ENCODE results near the gene USP21.
"Not testable (repeated sequence)": the region's sequence is repeated elsewhere in the genome, so short reads cannot be mapped to it uniquely, and the experiment has no call there.

The USP21 gene, protein sequence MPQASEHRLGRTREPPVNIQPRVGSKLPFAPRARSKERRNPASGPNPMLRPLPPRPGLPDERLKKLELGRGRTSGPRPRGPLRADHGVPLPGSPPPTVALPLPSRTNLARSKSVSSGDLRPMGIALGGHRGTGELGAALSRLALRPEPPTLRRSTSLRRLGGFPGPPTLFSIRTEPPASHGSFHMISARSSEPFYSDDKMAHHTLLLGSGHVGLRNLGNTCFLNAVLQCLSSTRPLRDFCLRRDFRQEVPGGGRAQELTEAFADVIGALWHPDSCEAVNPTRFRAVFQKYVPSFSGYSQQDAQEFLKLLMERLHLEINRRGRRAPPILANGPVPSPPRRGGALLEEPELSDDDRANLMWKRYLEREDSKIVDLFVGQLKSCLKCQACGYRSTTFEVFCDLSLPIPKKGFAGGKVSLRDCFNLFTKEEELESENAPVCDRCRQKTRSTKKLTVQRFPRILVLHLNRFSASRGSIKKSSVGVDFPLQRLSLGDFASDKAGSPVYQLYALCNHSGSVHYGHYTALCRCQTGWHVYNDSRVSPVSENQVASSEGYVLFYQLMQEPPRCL

GRCh38 chr1:161159087-161159912, at the start of gene USP21:
USP21 (plus strand) TSS chr1:161159500; CDS start chr1:161160641, 1,141 bp downstream.
- DNase-seq (ENCODE audit: low read depth), result peak; percentile 86

GRCh38 chr1:161111117-161111516, 48.2 kb upstream of the USP21 start:
- DNase-seq (ENCODE audit: low read depth), result no peak

- no peak for DNase-seq (ENCODE audit: low read depth)
Observed at GRCh38 chr1:161111527-161111926, 47.8 kb upstream of the USP21 start.

DNA sequence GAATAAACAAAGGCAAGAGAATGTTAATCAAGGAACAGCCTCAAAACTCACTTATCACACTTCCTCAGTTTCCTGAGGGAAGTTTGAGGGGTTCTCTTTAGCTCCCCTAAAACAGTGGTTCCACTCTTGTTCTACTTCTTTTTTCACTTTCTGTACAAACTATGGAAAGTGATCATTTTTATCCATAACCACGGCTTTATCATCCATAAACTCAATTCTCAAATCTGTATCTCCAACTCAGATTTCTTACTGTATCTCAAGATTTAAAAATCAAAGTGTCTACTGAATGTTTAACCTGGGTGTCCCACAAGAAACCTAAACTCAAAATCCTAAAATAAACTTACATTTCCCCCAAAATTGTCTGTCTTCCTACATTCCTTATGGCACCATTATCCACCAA, 45.4 kb upstream of the USP21 start:
- no peak for DNase-seq (ENCODE audit: low read depth)

DNA sequence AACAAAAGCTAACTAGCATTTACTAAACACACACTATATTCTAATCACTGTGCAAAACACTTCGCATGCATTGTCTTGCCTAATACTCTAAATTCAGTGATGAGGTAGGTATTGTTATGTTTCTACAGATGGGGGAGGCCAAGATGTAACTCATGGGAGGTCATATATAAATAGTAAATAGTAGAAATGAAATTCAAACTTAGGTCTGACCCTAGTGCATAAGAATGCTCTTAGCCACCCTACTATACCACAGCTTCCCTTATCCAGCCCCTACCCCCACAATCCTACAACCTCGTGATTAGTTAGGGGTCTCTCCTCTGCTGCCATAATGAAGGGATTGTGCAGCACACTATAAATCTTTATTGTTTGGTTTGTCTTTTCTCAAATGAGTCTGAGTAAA, 44.7 kb upstream of the USP21 start:
- DNase-seq (ENCODE audit: low read depth), result no peak

DNA sequence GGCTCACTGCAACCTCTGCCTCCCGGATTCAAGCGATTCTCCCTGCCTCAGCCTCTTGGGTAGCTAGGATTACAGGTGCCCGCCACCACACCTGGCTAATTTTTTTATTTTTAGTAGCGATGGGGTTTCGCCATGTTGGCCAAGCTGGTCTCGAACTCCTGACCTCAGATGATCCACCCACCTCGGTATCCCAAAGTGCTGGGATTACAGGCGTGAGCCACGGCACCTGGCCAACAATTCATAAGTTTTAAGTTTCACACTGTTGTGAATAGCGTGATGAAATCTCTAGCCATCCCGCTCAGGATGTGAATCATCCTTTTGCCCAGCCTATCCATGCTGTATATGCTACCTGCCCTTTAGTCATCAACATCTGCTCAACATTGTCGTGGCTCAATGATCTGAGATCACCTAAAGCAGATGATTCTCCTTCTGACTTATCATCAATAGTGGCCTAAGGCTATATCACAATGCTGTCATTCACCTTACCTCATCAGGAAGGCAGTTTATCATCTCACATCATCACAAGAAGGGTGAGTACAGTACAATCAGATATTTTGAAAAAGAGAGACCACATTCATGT, 44.1 kb upstream of the USP21 start:
- no peak for DNase-seq (ENCODE audit: low read depth)

DNA sequence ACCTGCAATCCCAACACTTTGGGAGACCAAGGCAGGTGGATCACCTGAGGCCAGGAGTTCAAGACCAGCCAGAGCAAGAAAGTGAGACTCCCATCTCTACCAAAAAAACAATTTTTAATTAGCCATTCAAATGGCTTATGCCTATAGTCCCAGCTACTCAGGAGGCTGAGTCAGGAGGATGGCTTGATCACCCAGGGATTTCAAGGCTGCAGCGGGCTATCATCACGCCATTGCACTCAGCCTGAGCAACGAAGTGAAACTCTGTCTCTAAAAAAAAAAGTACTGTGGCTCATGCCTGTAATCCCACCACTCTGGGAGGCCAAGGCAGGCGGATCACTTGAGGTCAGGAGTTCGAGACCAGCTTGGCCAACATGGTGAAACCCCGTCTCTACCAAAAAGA, 43.3 kb upstream of the USP21 start:
- not testable (repeated sequence) for DNase-seq (ENCODE audit: low read depth)

DNA sequence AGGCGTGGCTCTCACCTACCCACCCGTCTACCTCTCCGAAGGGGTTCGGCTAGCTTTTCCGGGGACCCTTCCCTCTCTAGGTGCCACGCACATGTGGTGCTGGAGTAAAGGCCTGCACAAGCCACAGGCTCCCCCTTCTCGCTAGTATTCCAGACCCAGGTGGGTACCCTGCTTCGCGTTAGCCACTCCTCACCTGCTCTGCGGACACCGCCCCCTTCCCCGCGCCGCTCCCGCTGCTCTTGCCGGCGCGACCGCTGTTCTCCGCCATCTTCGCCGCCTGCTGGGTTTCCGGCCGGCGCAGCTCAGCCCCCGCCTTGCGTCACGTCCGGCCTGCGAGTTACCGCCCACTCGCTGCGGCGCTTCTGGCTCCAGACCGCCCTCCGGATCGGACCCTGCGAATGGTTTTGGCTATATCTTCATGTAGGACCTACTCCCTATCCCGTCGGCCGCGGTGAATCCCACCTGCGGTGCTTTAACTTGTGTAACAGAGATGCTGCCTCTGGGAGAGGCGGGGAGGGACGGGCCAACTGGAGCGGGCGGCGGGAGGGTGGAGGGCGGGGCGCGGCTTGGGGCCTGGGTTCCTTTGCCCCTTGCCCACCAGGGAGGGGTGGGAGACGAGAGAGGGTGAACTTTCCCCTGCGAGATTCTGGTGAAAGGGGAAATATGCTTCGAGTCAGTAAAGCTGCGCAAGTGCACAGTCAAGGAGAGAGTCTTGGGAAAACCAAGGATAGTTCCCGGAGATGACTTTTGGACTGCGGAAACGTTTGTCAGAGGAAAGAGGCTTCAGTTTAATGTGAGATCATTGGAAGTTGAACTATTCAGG, 41.3 kb upstream of the USP21 start, which contains the start of the genes NIT1 and PFDN2:
Gene NIT1 (plus strand): TSS at position 347 of the 823 bp plus-strand sequence. CDS start 72 bp downstream, at position 419.
Gene PFDN2 (minus strand): TSS at position 279 of the 823 bp plus-strand sequence. CDS start 11 bp downstream, at position 268.
- peak; percentile 72 for DNase-seq (ENCODE audit: low read depth)

DNA sequence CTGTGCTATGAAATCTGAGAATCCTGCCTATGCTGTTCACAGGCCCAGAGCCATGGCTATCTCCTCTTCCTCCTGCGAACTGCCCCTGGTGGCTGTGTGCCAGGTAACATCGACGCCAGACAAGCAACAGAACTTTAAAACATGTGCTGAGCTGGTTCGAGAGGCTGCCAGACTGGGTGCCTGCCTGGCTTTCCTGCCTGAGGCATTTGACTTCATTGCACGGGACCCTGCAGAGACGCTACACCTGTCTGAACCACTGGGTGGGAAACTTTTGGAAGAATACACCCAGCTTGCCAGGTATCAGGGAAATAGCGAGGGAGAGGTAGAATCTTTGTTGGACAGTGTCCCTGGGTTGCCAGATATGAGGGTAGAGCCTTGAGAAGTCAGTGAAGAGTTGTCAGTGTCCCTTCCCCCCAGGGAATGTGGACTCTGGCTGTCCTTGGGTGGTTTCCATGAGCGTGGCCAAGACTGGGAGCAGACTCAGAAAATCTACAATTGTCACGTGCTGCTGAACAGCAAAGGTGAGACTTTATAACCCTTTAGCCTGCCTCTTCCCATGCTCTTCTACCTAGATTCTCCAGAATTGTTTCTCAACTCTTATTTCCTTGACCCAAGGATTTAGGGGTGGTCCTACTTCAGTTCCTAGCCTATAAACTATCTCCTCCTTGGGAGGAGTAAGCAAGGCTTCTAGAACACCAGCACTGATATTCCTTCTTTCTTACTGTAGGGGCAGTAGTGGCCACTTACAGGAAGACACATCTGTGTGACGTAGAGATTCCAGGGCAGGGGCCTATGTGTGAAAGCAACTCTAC, 40.0 kb upstream of the USP21 start:
- DNase-seq (ENCODE audit: low read depth), result no peak

- DNase-seq (ENCODE audit: low read depth), result no peak
Observed at GRCh38 chr1:161121042-161121650, 38.2 kb upstream of the USP21 start.

GRCh38 chr1:161121834-161122233, 37.5 kb upstream of the USP21 start:
- no peak for DNase-seq (ENCODE audit: low read depth)

DNA sequence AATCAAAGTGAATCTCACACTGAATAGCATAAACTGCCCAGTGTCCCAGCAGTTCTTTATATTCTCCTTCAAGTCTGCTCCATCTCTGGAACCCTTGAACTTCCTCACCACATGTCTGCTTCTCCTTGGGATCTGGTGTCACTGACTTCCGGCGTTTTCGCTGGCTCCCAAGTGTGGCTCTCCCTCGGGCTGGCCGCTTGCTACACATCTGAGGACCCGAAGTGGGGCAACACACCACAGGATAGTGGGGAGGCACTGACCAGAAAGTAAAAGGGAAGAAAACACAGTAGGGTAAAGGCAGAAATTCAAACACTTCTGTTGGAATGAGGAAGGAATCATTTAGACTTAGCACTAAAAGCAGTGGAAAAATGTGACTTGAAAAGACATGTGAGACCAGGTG, 36.3 kb upstream of the USP21 start:
- DNase-seq (ENCODE audit: low read depth), result no peak

- DNase-seq (ENCODE audit: low read depth), result no peak
Observed at GRCh38 chr1:161127649-161128048, 31.7 kb upstream of the USP21 start.

DNA sequence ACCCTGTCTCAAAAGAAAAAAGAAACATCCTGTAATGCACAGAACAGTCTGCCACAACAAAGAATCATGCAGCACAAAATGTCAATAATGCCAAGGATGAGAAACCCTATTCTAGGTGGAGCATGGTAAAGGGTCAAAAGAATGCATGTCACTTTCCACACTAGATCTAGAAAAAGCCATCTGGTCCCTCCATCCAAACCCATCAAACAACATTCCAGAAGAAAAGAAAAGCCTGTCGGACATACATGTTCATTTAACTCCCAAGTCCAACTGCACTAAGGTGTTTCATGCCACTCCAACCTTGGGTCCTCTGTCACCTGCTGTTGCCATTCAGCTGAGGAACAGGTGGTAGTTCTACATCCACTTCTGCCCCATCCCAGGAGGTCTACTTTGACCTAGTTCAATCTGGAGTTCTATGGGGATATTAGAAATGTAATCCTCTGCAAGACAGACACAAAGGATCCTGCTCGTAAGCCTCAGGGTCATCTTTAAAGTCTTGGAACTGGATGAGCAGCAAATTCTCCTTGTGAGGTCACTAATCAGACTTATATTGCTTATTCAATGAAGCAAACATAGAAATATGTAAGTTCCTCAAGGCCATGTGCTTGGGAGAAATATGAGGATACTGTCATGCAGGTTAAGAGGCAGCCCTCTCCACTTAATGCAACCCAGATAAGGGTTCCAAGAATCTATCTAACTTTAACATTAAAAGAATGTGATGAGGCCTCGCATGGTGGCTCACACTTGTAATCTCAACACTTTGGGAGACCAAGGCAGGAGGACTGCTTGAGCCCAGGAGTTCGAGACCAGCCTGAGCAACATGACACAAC, 30.5 kb upstream of the USP21 start:
- no peak for DNase-seq (ENCODE audit: low read depth)

DNA sequence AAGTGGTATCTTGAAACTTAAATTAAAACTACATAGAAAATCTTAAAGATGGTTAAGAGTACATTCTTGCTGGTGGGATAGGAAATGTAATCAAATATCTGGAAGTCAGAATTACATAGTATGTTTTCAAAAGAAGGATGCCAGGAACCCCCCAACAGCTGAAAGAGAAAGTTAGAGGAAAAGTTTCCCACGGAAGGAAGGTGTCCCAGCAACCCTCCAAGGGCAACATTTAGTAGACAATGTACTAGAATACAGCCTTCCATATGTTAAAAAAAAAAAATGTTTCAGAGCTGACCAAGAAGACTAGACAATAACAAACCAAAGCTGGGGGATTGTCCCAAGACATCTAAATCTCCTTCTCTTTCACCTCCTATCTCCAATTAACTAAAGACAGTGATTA, 29.0 kb upstream of the USP21 start:
- DNase-seq (ENCODE audit: low read depth), result no peak

GRCh38 chr1:161131523-161132409, 27.5 kb upstream of the USP21 start:
- no peak for DNase-seq (ENCODE audit: low read depth)

GRCh38 chr1:161132410-161133219, 26.7 kb upstream of the USP21 start, which contains the start of gene DEDD:
DEDD (minus strand) TSS chr1:161132667; CDS start chr1:161124462, 8,205 bp downstream.
- peak; percentile 81 for DNase-seq (ENCODE audit: low read depth)
